Neural crest cell (in vitro differentiated cells): ENCODE data around the gene MADCAM1. TPM values are rescaled to one million over a fixed set of nuclear protein-coding genes. Genes with fewer than 3 reads are reported as not detected.

Experiments used
- DNase-seq: peaks from one replicate; pipeline ENCODE4 v3.0.0; 2021; ENCODE audit warnings: low read depth, mixed read lengths, low spot score
- H3K27ac Mint-ChIP-seq: one replicate; pipeline ENCODE4 v1.8.0; 2021; ENCODE audit warnings: mild to moderate bottlenecking, mixed read lengths; ENCODE audit not compliant: unreplicated experiment
- H3K27me3 Mint-ChIP-seq: 2 replicates; pipeline ENCODE4 v1.8.0; 2021; ENCODE audit warnings: low read depth, mild to moderate bottlenecking, mixed read lengths
- H3K36me3 Mint-ChIP-seq: 2 replicates; pipeline ENCODE4 v1.8.0; 2021; ENCODE audit warnings: low read depth, mild to moderate bottlenecking, mixed read lengths
- H3K4me1 Mint-ChIP-seq: 2 replicates; pipeline ENCODE4 v1.8.0; 2021; ENCODE audit warnings: mixed read lengths
- H3K4me3 Mint-ChIP-seq: one replicate; pipeline ENCODE4 v1.8.0; 2021; ENCODE audit warnings: mild to moderate bottlenecking, mixed read lengths
- H3K9me3 Mint-ChIP-seq: 2 replicates; pipeline ENCODE4 v1.8.0; 2021; ENCODE audit warnings: mixed read lengths
- CTCF ChIP-seq: fragments of 200-600 bp; sonication (generic); conservative IDR thresholded peaks from 2 replicates; pipeline ENCODE4 v1.5.0; 2021; ENCODE audit warnings: antibody characterized with exemption, mild to moderate bottlenecking
- total RNA-seq: library from RNA; stranded (reverse); gene quantifications from 2 replicates; pipeline ENCODE4 v1.2.1, GENCODE V29; 2021

The MADCAM1 gene
- total RNA-seq, 1 donor from 2014 or later = 0.75 TPM

- H3K27ac Mint-ChIP-seq = no peak overlapping the region
- DNase-seq = no peak
- no peak for TF ChIP-seq CTCF
- no peaks in the 10 kb centered on the region for H3K9me3 Mint-ChIP-seq
- H3K4me3 Mint-ChIP-seq = no peak overlapping the region
- no peaks in the 10 kb centered on the region for H3K4me1 Mint-ChIP-seq
- H3K27me3 Mint-ChIP-seq = no peaks in the 10 kb centered on the region
- H3K36me3 Mint-ChIP-seq = peaks cover 2% of the 10 kb centered on the region
These were observed 46.0 kb downstream of the MADCAM1 start for GRCh38 chr19:542173-542866.

DNA sequence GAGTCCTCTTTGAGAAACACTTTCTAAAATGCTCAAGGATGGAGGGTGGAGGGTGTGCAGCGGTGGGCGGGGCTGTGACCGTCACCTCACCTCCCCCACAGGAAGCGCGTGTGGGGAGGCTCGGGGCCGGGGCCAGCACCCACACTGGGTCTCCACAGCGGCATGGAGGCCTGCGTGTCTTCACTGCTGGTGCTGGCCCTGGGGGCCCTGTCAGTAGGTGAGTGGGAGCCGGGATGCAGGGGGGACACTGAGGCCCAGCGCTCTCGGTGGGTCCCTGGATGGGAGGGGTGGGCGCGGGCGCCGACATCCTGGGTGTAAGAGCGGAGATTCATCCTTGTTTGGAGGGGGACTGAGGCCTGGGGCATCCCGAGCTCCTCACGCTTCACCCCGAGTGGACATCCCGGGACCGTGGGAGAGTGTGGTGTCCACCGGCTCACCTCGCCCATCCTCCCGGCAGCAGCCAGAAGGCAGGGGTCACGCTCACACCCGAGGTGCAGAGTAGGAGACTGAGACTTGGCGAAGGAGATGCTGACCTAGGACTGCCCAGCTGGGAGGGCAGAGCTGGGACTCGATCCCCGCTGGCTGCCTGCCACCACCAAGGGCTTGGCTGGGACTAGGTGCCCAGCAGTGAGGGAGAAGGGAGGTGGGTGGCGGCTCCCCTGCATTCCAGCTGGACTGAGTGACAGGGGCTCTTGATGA is 47.8 kb downstream of the MADCAM1 start, which contains the start of gene GZMM:
Gene GZMM (plus strand): TSS at position 144 of the 699 bp plus-strand sequence. CDS start 19 bp downstream, at position 163.
- TF ChIP-seq CTCF = no peak
- H3K27ac Mint-ChIP-seq = peak within 1 kb of the TSS; percentile 37
- H3K36me3 Mint-ChIP-seq = peaks cover 2% of the 10 kb centered on the region
- H3K27me3 Mint-ChIP-seq = peaks cover 3% of the 10 kb centered on the region
- H3K9me3 Mint-ChIP-seq = no peaks in the 10 kb centered on the region
- no peaks in the 10 kb centered on the region for H3K4me1 Mint-ChIP-seq
- no peak within 1 kb of the TSS for H3K4me3 Mint-ChIP-seq
- DNase-seq = no peak

- no peaks in the 10 kb centered on the region for H3K9me3 Mint-ChIP-seq
- no peaks in the 10 kb centered on the region for H3K4me1 Mint-ChIP-seq
- no peak for TF ChIP-seq CTCF
- peaks cover 2% of the 10 kb centered on the region for H3K36me3 Mint-ChIP-seq
- no peak overlapping the region for H3K27ac Mint-ChIP-seq
- no peak for DNase-seq
- H3K4me3 Mint-ChIP-seq = no peak overlapping the region
- peaks cover 9% of the 10 kb centered on the region for H3K27me3 Mint-ChIP-seq
These were observed 50.8 kb downstream of the MADCAM1 start for GRCh38 chr19:547117-547516.

- no peak for TF ChIP-seq CTCF
- no peaks in the 10 kb centered on the region for H3K9me3 Mint-ChIP-seq
- H3K4me1 Mint-ChIP-seq = no peaks in the 10 kb centered on the region
- peak overlapping the region; percentile 20 for H3K4me3 Mint-ChIP-seq
- H3K27ac Mint-ChIP-seq = no peak overlapping the region
- H3K36me3 Mint-ChIP-seq = peaks cover 2% of the 10 kb centered on the region
- peaks cover 12% of the 10 kb centered on the region for H3K27me3 Mint-ChIP-seq
- DNase-seq = no peak
These were observed 51.8 kb downstream of the MADCAM1 start for GRCh38 chr19:547836-548720.
